NCI-H2107 treated with DMSO at 0.1 percent for 48 hours (cell line): Measurements from ENCODE around the gene C5.
"Not testable (repeated sequence)": the region's sequence is repeated elsewhere in the genome, so short reads cannot be mapped to it uniquely, and the experiment has no call there.

Source experiments
- DNase-seq: peaks from one replicate; lab custom pipeline; 2025; ENCODE audit not compliant: unreplicated experiment; lab: John Stamatoyannopoulos, UW

C5 gene

GRCh38 chr9:120982836-120983235 lies 67.2 kb downstream of the C5 start:
- DNase-seq = no peak

- DNase-seq = no peak
Observed at GRCh38 chr9:120980951-120981350, 69.1 kb downstream of the C5 start.

- DNase-seq = no peak
Observed at GRCh38 chr9:120979797-120980196, 70.3 kb downstream of the C5 start.

- no peak for DNase-seq
Observed at GRCh38 chr9:120978987-120979386, 71.1 kb downstream of the C5 start.

- no peak for DNase-seq
Observed at GRCh38 chr9:120977321-120977720, 72.8 kb downstream of the C5 start.

GRCh38 chr9:120974921-120975320 lies 75.2 kb downstream of the C5 start:
- DNase-seq = no peak

- no peak for DNase-seq
Observed at GRCh38 chr9:120974181-120974580, 75.9 kb downstream of the C5 start.

GRCh38 chr9:120971938-120972337 lies 78.1 kb downstream of the C5 start:
- DNase-seq = no peak

- DNase-seq = not testable (repeated sequence)
Observed at GRCh38 chr9:120971471-120971870, 78.6 kb downstream of the C5 start.

- no peak for DNase-seq
Observed at GRCh38 chr9:120970244-120970643, 79.8 kb downstream of the C5 start.

GRCh38 chr9:120966013-120966369 lies 84.1 kb downstream of the C5 start:
- no peak for DNase-seq

- peak; percentile 9 for DNase-seq
Observed at GRCh38 chr9:120965344-120966012, 84.6 kb downstream of the C5 start.

- no peak for DNase-seq
Observed at GRCh38 chr9:120961936-120962335, 88.1 kb downstream of the C5 start.

- no peak for DNase-seq
Observed at GRCh38 chr9:120960001-120960400, 90.1 kb downstream of the C5 start.

GRCh38 chr9:120956862-120957261 lies 93.2 kb downstream of the C5 start:
- DNase-seq = no peak

GRCh38 chr9:120951960-120952618 lies 98.0 kb downstream of the C5 start:
- no peak for DNase-seq

GRCh38 chr9:120950421-120951388 lies 99.4 kb downstream of the C5 start:
- DNase-seq = no peak

GRCh38 chr9:120949290-120949689 lies 100.8 kb downstream of the C5 start:
- no peak for DNase-seq

- DNase-seq = no peak
Observed at GRCh38 chr9:120948824-120949223, 101.3 kb downstream of the C5 start.

GRCh38 chr9:120947222-120947621 lies 102.9 kb downstream of the C5 start:
- DNase-seq = no peak

GRCh38 chr9:120946259-120946658 lies 103.8 kb downstream of the C5 start:
- DNase-seq = no peak

- no peak for DNase-seq
Observed at GRCh38 chr9:120944948-120945347, 105.1 kb downstream of the C5 start.
